ENCODE results near the gene ATP10A.
"Not testable (repeated sequence)": the region's sequence is repeated elsewhere in the genome, so short reads cannot be mapped to it uniquely, and the experiment has no call there.

ATP10A gene

DNA sequence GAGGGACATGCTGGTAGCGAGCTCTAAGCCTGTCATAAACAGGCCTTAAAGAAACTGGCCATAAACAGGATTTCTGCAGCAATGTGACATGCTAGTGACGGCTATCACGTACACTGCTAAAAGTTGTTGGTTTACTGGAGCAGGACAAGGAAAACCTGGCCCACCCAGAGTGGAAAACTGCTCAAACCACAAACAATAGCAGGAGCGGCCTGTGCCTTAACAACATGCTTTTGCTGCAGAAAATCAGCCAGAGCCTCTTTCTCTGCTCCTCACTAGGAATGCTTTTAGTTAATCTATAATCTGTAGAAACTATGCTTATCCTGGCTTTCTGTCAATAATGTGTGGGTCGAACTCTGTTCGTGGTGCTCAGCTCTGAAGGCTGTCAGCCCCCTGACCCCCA lies 221.4 kb downstream of the ATP10A start:
- TF ChIP-seq Cebpa-rat (IDR thresholded peaks at IDR 0.05): no peak
- Histone ChIP-seq H4K20me1 (no peaks in the 10 kb centered on the region), H3K36me3 (no peaks in the 10 kb centered on the region), H3K9ac (no peak overlapping the region), H3K27me3 (no peaks in the 10 kb centered on the region), H3K4me2 (no peak overlapping the region), H3K4me3 (no peak overlapping the region), H3K9me3 (replicated peaks in 1 of 11) (no peaks in the 10 kb centered on the region; a peak in 1 of 22 replicates), H3K4me1 (peaks cover 0 to 13% (median 5%) of the 10 kb centered on the region in 10 experiments; a peak in 9 of 20 replicates), H3K27ac (no peak overlapping the region)

DNA sequence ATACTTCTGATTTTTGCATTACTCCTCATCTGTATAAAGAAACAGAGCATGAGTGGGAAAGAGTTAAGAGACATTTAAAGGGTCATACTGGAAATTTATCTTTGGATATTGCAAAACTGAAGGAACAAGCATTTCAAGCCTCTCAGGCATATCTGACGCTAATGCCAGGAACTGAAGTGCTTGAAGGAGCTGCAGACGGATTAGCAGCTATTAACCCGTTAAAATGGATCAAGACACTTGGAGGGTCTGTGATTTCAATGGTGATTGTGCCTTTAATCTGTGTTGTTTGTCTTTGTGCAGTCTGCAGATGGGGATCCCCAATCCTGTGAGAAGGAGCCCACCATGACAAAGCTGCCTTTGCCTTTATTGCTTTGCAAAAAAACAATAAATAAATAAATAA lies 221.8 kb downstream of the ATP10A start:
- no peak for TF ChIP-seq Cebpa-rat (IDR thresholded peaks at IDR 0.05)
- H3K9ac ChIP-seq: no peak overlapping the region
- no peak overlapping the region for H3K4me3 ChIP-seq
- no peak overlapping the region for H3K27ac ChIP-seq
- H3K4me1 ChIP-seq: peaks cover 0 to 13% (median 5%) of the 10 kb centered on the region in 10 experiments; a peak in 9 of 20 replicates
- no peaks in the 10 kb centered on the region; a peak in 1 of 22 replicates for H3K9me3 ChIP-seq (replicated peaks in 1 of 11)
- H3K36me3 ChIP-seq: no peaks in the 10 kb centered on the region
- no peak overlapping the region for H3K4me2 ChIP-seq
- H4K20me1 ChIP-seq: no peaks in the 10 kb centered on the region
- H3K27me3 ChIP-seq: no peaks in the 10 kb centered on the region

DNA sequence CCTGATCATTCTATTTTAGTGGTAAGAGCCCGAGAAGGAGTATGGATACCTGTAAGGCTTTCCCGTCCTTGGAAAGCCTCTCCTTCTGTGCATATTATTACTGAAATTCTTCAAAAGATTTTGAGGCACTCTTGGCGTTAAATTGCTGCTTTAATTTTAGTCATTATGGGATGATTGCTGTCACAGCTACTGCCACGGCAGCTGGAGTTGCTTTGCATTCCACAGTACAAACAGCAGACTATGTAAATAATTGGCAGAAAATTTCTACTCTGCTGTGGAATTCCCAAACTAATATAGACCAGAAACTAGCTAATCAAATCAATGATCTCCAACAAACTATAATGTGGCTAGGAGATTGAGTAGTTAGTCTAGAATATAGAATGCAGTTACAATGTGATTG lies 222.2 kb downstream of the ATP10A start:
- H3K9me3 ChIP-seq (replicated peaks in 1 of 11); H4K20me1 ChIP-seq; H3K9ac ChIP-seq; H3K36me3 ChIP-seq; H3K27ac ChIP-seq; H3K4me3 ChIP-seq; H3K27me3 ChIP-seq; H3K4me2 ChIP-seq: not testable (repeated sequence)
- H3K4me1 ChIP-seq: peaks cover 0 to 13% (median 5%) of the 10 kb centered on the region in 10 experiments; a peak in 9 of 20 replicates

DNA sequence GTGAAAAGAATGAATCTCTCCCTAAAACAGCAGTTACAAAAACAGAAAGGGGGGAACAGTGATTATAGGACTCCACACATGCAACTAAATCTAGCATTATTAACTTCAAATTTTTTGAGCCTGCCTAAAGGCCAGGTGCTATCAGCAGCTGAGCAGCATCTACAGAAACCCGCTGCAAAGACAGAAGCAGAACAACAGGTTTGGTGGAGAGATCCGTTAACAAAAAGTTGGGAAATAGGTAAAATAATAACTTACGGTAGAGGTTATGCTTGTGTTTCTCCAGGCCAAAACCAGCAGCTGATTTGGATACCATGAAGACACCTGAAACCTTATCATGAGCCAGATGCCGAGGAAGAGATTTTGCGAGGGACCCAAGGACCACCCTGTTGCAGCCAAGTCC lies 222.7 kb downstream of the ATP10A start:
- Histone ChIP-seq H3K4me1 (peaks cover 0 to 13% (median 5%) of the 10 kb centered on the region in 10 experiments; a peak in 9 of 20 replicates), H3K27me3 (no peaks in the 10 kb centered on the region)

DNA sequence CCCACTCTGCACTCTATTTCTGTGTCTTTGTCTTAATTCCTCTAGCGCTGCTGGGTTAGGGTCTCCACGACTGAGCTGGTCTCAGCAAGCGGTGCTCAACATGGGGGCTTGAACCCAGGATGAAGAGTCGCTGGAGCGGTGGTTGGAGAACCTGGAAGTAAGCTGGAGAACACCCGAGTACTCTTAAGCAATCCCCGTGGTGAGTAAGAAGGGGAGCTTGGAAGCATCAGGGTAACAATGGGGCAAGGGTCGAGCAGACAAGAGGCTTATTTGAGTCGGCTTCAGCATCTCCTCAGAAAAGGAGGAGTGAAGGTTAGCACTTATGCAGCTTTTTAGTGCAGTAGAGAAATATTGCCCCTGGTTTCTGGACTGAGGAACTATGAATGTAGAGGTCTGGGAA lies 226.6 kb downstream of the ATP10A start:
- not testable (repeated sequence) for H3K4me2 ChIP-seq; H3K27ac ChIP-seq; H3K9me3 ChIP-seq (replicated peaks in 1 of 11); H4K20me1 ChIP-seq; H3K27me3 ChIP-seq; H3K4me3 ChIP-seq; H3K36me3 ChIP-seq; H3K9ac ChIP-seq; H3K4me1 ChIP-seq

More for the DNA sequence above, 222.7 kb downstream of the ATP10A start:
- Histone ChIP-seq H3K4me2 (no peak overlapping the region), H3K9ac (no peak overlapping the region), H3K4me3 (no peak overlapping the region), H3K27ac (no peak overlapping the region), H3K36me3 (no peaks in the 10 kb centered on the region), H4K20me1 (no peaks in the 10 kb centered on the region), H3K9me3 (replicated peaks in 1 of 11) (no peaks in the 10 kb centered on the region; a peak in 1 of 22 replicates)
- TF ChIP-seq Cebpa-rat (IDR thresholded peaks at IDR 0.05): no peak

DNA sequence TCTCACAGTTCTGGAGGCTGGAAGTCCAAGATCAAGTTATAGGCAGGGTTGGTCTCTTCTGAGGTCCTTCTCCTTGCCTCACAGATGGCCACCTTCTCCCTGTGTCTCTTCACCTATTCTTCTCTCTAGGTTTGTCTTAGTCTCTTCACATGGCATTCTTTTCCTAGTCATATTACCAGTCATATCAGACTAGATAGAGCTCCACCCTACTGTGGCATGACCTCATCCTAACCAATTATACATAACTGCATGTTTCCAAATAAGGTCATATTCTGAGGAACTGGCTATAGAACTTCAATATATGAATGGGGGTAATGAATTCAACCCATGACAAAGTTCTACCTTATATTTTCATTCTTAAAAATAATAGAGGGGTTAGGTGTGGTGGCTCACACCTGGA lies 227.9 kb downstream of the ATP10A start:
- H3K4me2 ChIP-seq: no peak overlapping the region
- H3K4me1 ChIP-seq: no peaks in the 10 kb centered on the region
- H3K36me3 ChIP-seq: no peaks in the 10 kb centered on the region
- no peak for TF ChIP-seq Cebpa-rat (IDR thresholded peaks at IDR 0.05)
- H3K9me3 ChIP-seq (replicated peaks in 1 of 11): peaks cover 0 to 6% (median 0%) of the 10 kb centered on the region in 11 experiments; a peak in 6 of 22 replicates
- no peak overlapping the region for H3K4me3 ChIP-seq
- H3K9ac ChIP-seq: no peak overlapping the region
- no peak overlapping the region for H3K27ac ChIP-seq
- H4K20me1 ChIP-seq: no peaks in the 10 kb centered on the region; a peak in 1 of 22 replicates
- H3K27me3 ChIP-seq: no peaks in the 10 kb centered on the region

DNA sequence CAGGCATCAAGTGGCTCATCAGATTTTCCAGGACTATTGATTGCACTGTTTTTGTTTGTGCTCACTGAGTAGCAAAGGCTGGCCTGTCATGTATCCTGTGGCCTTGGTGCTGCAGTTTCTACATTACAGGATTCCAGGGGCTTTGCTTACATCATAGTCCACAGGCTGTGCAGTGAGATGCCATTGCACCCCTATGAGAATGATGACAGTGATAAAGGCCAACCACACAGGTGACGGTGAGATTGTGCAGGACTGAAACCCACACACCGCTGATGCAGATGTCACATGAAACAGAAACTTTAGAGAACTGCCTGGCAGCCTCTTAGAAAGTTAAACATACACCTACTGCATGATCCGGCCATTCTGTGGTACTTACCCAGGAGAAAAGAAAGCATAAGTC lies 229.3 kb downstream of the ATP10A start:
- Histone ChIP-seq H3K4me1 (no peaks in the 10 kb centered on the region), H3K4me3 (no peak overlapping the region), H3K27me3 (no peaks in the 10 kb centered on the region), H3K4me2 (no peak overlapping the region), H3K27ac (no peak overlapping the region), H3K36me3 (no peaks in the 10 kb centered on the region), H3K9ac (no peak overlapping the region), H3K9me3 (replicated peaks in 1 of 11) (peaks cover 0 to 9% (median 0%) of the 10 kb centered on the region in 11 experiments; a peak in 7 of 22 replicates), H4K20me1 (no peaks in the 10 kb centered on the region; a peak in 1 of 22 replicates)
- no peak for TF ChIP-seq Cebpa-rat (IDR thresholded peaks at IDR 0.05)

DNA sequence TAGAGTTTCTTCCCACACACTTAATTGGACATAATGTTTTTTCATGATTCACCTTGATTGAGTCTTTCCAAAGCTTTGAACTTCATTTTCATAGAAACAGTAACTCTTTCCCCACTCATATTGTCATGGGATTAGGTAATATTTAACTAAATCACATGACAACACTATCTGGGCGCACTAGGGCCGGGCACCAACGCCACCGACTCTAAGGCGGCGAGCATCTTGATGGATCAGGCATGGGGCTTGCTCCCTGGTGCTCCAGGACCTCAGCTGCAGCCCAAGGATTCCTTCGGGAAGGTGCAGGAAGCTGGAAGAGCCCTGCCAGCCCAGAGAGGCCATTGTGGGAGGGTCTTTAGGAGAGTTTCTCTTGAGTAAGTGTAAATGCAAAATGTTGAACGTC lies 231.2 kb downstream of the ATP10A start:
- TF ChIP-seq Cebpa-rat (IDR thresholded peaks at IDR 0.05): no peak
- Histone ChIP-seq H3K4me2 (no peak overlapping the region), H4K20me1 (no peaks in the 10 kb centered on the region; a peak in 1 of 22 replicates), H3K27me3 (no peaks in the 10 kb centered on the region), H3K4me1 (no peaks in the 10 kb centered on the region), H3K9me3 (replicated peaks in 1 of 11) (peaks cover 0 to 9% (median 0%) of the 10 kb centered on the region in 11 experiments; a peak in 8 of 22 replicates), H3K27ac (no peak overlapping the region), H3K9ac (no peak overlapping the region), H3K36me3 (no peaks in the 10 kb centered on the region), H3K4me3 (no peak overlapping the region)
